ENCODE results near the gene FLVCR1.
"Not testable (repeated sequence)": the region's sequence is repeated elsewhere in the genome, so short reads cannot be mapped to it uniquely, and the experiment has no call there.

FLVCR1 gene

GRCh38 chr1:212833211-212834207, 24.6 kb upstream of the FLVCR1 start:
- peak; percentile 91 for ATAC-seq (replicated peaks; ENCODE audit: extremely low read depth, poor library complexity, severe bottlenecking)
- DNase-seq (ENCODE audit: low spot score in 2 of 2); H3K27ac Mint-ChIP-seq (ENCODE audit: low read depth); H3K4me1 Mint-ChIP-seq; H3K27me3 Mint-ChIP-seq; H3K9me3 Mint-ChIP-seq; H3K36me3 Mint-ChIP-seq (ENCODE audit: insufficient read depth): not testable (repeated sequence)
- peak overlapping the region; percentile 1 for H3K4me3 Mint-ChIP-seq

GRCh38 chr1:212838145-212838544, 19.9 kb upstream of the FLVCR1 start:
- DNase-seq (ENCODE audit: low spot score in 2 of 2) (no peak), ATAC-seq (replicated peaks; ENCODE audit: extremely low read depth, poor library complexity, severe bottlenecking) (no peak)
- Mint-ChIP-seq H3K27ac (ENCODE audit: low read depth) (no peak overlapping the region), H3K4me1 (peaks cover 9% of the 10 kb centered on the region), H3K27me3 (no peaks in the 10 kb centered on the region), H3K4me3 (no peak overlapping the region), H3K9me3 (no peaks in the 10 kb centered on the region), H3K36me3 (ENCODE audit: insufficient read depth) (peaks cover 3% of the 10 kb centered on the region)

- H3K9me3 Mint-ChIP-seq; H3K4me3 Mint-ChIP-seq; H3K4me1 Mint-ChIP-seq; H3K27ac Mint-ChIP-seq (ENCODE audit: low read depth); H3K27me3 Mint-ChIP-seq; H3K36me3 Mint-ChIP-seq (ENCODE audit: insufficient read depth); DNase-seq (ENCODE audit: low spot score in 2 of 2); ATAC-seq (replicated peaks; ENCODE audit: extremely low read depth, poor library complexity, severe bottlenecking): not testable (repeated sequence)
Observed at GRCh38 chr1:212844521-212844920, 13.6 kb upstream of the FLVCR1 start.

- ATAC-seq (replicated peaks; ENCODE audit: extremely low read depth, poor library complexity, severe bottlenecking) (no peak), DNase-seq (ENCODE audit: low spot score in 2 of 2) (no peak)
- Mint-ChIP-seq H3K27me3 (no peaks in the 10 kb centered on the region), H3K4me1 (no peaks in the 10 kb centered on the region), H3K36me3 (ENCODE audit: insufficient read depth) (no peaks in the 10 kb centered on the region), H3K4me3 (no peak within 1 kb of the TSS), H3K27ac (ENCODE audit: low read depth) (no peak within 1 kb of the TSS), H3K9me3 (no peaks in the 10 kb centered on the region)
Observed at GRCh38 chr1:212847549-212847948, 10.5 kb upstream of the FLVCR1 start, which contains the start of gene SPATA45. TSS of gene SPATA45 (minus strand) at chr1:212847649. CDS start at chr1:212836149, 11,500 bp downstream.

GRCh38 chr1:212852105-212852688, 5.9 kb upstream of the FLVCR1 start:
- H3K36me3 Mint-ChIP-seq (ENCODE audit: insufficient read depth): no peaks in the 10 kb centered on the region
- H3K27me3 Mint-ChIP-seq: no peaks in the 10 kb centered on the region
- no peak overlapping the region for H3K27ac Mint-ChIP-seq (ENCODE audit: low read depth)
- no peaks in the 10 kb centered on the region for H3K9me3 Mint-ChIP-seq
- no peak overlapping the region for H3K4me3 Mint-ChIP-seq
- DNase-seq (ENCODE audit: low spot score in 2 of 2) (no peak), ATAC-seq (replicated peaks; ENCODE audit: extremely low read depth, poor library complexity, severe bottlenecking) (no peak)
- peaks cover 6% of the 10 kb centered on the region for H3K4me1 Mint-ChIP-seq

GRCh38 chr1:212853658-212854057, 4.4 kb upstream of the FLVCR1 start:
- no peaks in the 10 kb centered on the region for H3K27me3 Mint-ChIP-seq
- peaks cover 5% of the 10 kb centered on the region for H3K36me3 Mint-ChIP-seq (ENCODE audit: insufficient read depth)
- H3K27ac Mint-ChIP-seq (ENCODE audit: low read depth): no peak overlapping the region
- ATAC-seq (replicated peaks; ENCODE audit: extremely low read depth, poor library complexity, severe bottlenecking) (no peak), DNase-seq (ENCODE audit: low spot score in 2 of 2) (no peak)
- peaks cover 12% of the 10 kb centered on the region for H3K4me1 Mint-ChIP-seq
- no peaks in the 10 kb centered on the region for H3K9me3 Mint-ChIP-seq
- H3K4me3 Mint-ChIP-seq: no peak overlapping the region

- Mint-ChIP-seq H3K9me3 (no peaks in the 10 kb centered on the region), H3K4me3 (no peak overlapping the region), H3K27me3 (no peaks in the 10 kb centered on the region), H3K27ac (ENCODE audit: low read depth) (no peak overlapping the region), H3K4me1 (peaks cover 19% of the 10 kb centered on the region), H3K36me3 (ENCODE audit: insufficient read depth) (peaks cover 5% of the 10 kb centered on the region)
- DNase-seq (ENCODE audit: low spot score in 2 of 2) (no peak), ATAC-seq (replicated peaks; ENCODE audit: extremely low read depth, poor library complexity, severe bottlenecking) (no peak)
Observed at GRCh38 chr1:212856755-212857154, 1.3 kb upstream of the FLVCR1 start.

GRCh38 chr1:212858461-212859265, 588 bp downstream of the FLVCR1 start:
- Mint-ChIP-seq H3K27ac (ENCODE audit: low read depth) (peak overlapping the region; percentile 87), H3K27me3 (no peaks in the 10 kb centered on the region), H3K4me3 (no peak overlapping the region), H3K4me1 (peaks cover 26% of the 10 kb centered on the region), H3K9me3 (no peaks in the 10 kb centered on the region), H3K36me3 (ENCODE audit: insufficient read depth) (peaks cover 5% of the 10 kb centered on the region)
- peak in 1 of 2 donors; percentile 14 for DNase-seq (ENCODE audit: low spot score in 2 of 2)
- ATAC-seq (replicated peaks; ENCODE audit: extremely low read depth, poor library complexity, severe bottlenecking): peak; percentile 22

- H3K4me3 Mint-ChIP-seq: no peak overlapping the region
- ATAC-seq (replicated peaks; ENCODE audit: extremely low read depth, poor library complexity, severe bottlenecking): no peak
- no peaks in the 10 kb centered on the region for H3K27me3 Mint-ChIP-seq
- H3K4me1 Mint-ChIP-seq: peaks cover 26% of the 10 kb centered on the region
- no peak for DNase-seq (ENCODE audit: low spot score in 2 of 2)
- H3K36me3 Mint-ChIP-seq (ENCODE audit: insufficient read depth): peaks cover 8% of the 10 kb centered on the region
- no peaks in the 10 kb centered on the region for H3K9me3 Mint-ChIP-seq
- H3K27ac Mint-ChIP-seq (ENCODE audit: low read depth): no peak overlapping the region
Observed at GRCh38 chr1:212860713-212861581, 2.9 kb downstream of the FLVCR1 start.

- Mint-ChIP-seq H3K9me3 (no peaks in the 10 kb centered on the region), H3K27ac (ENCODE audit: low read depth) (no peak overlapping the region), H3K36me3 (ENCODE audit: insufficient read depth) (peaks cover 10% of the 10 kb centered on the region), H3K4me1 (peaks cover 26% of the 10 kb centered on the region), H3K4me3 (no peak overlapping the region), H3K27me3 (no peaks in the 10 kb centered on the region)
- DNase-seq (ENCODE audit: low spot score in 2 of 2): no peak
- ATAC-seq (replicated peaks; ENCODE audit: extremely low read depth, poor library complexity, severe bottlenecking): no peak
Observed at GRCh38 chr1:212862111-212862690, 4.1 kb downstream of the FLVCR1 start.

- H3K9me3 Mint-ChIP-seq; H3K4me3 Mint-ChIP-seq; H3K27me3 Mint-ChIP-seq; DNase-seq (ENCODE audit: low spot score in 2 of 2); ATAC-seq (replicated peaks; ENCODE audit: extremely low read depth, poor library complexity, severe bottlenecking); H3K36me3 Mint-ChIP-seq (ENCODE audit: insufficient read depth); H3K27ac Mint-ChIP-seq (ENCODE audit: low read depth): not testable (repeated sequence)
- peaks cover 20% of the 10 kb centered on the region for H3K4me1 Mint-ChIP-seq
Observed at GRCh38 chr1:212863345-212863744, 5.3 kb downstream of the FLVCR1 start.
